Activated CD4-positive, alpha-beta T cell treated with anti-CD3 and anti-CD28 coated beads, Interleukin-2, Interleukin-4, amounts not matched to agents 100 ng/mL and 50 ng/mL, durations not matched to agents 16 hours and 8 hours (primary cell): ENCODE measurements around the gene SUPT5H.

ENCODE experiments used
- DNase-seq: peaks from one replicate; pipeline ENCODE4 v3.0.0-alpha.2; 2020; ENCODE audit warnings: low spot score

The SUPT5H gene

GRCh38 chr19:39445196-39446111 is at the start of gene SUPT5H:
Gene SUPT5H (plus strand): TSS chr19:39445582. CDS start chr19:39445891, 309 bp downstream.
- peak; percentile 99 for DNase-seq

DNA sequence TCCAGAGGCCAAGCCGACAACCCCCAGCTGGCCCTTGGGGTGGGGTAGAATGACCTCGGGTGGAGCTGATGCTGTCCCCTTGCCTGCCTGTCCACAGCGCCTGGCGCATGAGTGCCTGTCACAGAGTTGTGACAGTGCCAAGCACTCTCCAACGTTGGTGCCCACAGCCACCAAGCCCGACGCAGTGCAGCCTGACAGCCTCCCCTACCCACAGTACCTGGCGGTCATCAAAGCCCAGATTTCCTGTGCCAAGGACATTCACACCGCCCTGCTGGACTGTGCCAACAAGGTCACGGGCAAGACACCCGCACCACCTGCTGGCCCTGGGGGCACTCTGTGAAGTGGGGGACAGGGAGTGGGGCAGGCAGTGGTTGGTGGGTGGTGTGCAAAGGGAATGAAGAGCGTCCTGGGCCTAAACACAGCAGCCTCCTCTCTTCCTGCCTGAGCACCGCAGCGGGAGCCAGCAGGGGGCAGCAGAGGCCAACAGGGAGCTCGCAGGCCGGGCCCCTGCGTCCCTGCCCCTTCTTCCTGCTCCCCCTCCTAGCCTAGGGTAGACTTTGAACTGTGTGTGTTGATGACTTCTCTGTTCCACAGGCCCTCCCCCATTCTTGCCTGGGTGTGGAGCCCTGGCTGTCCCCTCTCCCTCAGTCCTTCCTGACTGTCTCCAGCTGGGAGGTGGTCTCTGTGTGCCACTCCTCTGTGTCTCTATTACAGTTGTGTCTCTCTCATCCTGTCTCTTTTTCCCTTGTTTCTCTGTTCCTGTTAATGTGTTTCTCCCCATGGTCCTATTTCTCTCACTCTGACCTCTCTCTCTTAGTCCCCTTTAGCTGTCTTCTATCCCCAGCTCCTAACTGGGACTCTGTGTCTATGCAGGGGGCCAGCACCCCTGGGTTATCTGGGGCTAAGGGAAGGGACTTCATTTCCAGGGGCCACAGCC is 47.8 kb upstream of the SUPT5H start:
- peak; percentile 92 for DNase-seq

DNA sequence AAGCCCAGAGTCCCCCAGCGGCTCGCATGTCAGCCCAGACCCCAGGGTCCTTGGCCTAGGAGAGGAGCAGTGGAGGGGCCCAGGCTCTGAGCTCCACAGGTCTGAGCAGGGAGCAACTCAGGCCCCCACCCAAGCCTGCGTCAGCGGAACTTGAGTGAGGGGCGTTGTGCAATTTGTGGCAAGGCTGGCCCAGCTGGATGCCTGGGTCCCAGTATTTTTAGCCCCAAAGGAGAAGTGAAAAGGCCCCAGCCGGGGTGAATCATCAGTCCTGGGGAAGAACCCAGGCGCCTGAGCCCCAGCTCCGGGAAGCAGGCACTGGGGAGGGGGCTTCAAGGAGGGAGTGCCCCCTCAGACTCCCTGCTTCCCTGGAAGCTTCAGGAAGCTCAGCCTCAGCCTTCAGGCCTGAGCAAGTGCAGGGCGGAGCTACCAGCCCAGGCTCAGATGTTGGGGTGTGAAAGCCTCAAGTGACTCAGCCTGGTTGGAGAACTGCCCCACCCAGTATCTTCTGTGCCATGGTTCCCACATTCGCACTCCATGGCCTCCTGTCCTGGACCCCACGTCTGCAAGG is 47.0 kb upstream of the SUPT5H start:
- peak; percentile 74 for DNase-seq

- no peak for DNase-seq
These were observed 45.7 kb upstream of the SUPT5H start for GRCh38 chr19:39399668-39400050.

DNA sequence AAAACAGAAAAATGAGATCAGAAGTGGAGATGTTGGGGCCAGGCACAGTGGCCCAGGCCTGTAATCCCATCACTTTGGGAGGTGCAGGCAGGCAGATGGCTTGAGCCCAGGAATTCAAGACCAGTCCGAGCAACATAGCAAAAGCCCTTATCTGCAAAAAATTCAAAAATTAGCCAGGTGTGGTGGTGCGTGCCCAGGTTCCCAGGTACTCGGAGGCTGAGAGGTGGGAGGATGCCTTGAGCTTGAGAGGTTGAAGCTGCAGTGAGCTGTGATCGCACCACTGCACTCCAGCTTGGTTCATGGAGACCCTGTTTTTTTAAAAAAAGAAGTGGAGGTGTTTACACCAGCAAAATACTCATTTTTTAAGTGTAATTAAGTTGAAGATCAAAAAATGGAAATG is 45.3 kb upstream of the SUPT5H start:
- DNase-seq: no peak

DNA sequence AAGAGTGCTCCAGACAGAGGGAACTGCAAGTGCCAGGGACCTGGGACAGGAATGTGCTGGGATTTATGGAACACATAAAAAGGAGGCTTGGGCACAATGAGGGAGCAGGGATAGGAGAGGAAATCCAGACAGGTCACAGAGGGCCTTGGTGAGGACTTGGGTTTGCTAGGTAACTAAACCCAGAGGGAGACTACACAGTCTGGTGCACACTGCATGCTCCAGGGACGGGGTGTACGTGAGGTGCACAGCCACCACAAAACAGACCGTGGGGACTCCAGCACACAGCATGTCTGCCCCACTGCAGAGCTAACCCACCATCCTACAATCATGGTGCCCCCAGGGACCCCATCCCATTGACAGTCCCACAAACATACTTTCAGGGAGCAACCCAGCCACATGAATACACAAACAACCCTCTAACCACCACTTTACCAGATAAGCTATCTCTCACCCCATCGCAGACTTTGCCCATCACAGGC is 44.3 kb upstream of the SUPT5H start:
- DNase-seq: no peak

DNA sequence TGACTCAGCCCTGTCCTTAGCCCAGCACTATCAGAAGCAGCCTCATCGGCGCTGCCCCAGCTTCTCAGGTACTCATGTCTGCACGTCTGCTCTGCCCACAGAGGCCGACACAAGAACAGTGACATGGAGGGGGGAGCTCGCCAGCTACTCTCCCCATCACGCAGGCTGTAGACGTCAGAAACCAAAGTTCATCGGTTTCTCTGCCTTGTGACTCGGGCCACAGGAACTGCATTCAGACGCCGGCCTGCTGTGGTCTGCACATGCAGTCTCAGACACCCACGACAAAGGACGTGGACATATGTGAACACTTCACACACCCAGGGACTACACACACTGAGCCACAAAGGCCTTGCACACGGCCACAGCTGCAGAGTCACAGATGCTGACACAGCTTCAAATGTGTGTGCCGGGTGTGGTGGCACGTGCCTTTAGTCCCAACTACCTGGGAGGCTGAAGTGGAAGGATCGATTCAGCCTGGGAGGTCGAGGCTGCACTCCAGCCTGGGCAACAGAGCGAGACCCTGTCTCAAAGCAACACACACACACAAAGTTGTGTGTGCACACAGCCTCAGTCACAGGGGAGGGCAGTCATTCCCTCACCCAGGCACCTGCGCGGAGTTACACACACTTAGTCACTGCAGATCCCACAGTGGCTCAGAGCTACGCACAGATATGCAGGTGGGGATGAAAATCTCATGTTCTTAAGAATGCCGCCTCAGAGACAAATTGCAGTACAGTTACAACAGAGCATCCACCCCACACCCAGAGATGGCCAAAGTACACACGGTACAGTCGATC is 43.6 kb upstream of the SUPT5H start:
- peak; percentile 90 for DNase-seq

GRCh38 chr19:39402346-39403300 is 42.8 kb upstream of the SUPT5H start:
- peak; percentile 86 for DNase-seq

- peak; percentile 94 for DNase-seq
These were observed 41.8 kb upstream of the SUPT5H start for GRCh38 chr19:39403331-39404312.

DNA sequence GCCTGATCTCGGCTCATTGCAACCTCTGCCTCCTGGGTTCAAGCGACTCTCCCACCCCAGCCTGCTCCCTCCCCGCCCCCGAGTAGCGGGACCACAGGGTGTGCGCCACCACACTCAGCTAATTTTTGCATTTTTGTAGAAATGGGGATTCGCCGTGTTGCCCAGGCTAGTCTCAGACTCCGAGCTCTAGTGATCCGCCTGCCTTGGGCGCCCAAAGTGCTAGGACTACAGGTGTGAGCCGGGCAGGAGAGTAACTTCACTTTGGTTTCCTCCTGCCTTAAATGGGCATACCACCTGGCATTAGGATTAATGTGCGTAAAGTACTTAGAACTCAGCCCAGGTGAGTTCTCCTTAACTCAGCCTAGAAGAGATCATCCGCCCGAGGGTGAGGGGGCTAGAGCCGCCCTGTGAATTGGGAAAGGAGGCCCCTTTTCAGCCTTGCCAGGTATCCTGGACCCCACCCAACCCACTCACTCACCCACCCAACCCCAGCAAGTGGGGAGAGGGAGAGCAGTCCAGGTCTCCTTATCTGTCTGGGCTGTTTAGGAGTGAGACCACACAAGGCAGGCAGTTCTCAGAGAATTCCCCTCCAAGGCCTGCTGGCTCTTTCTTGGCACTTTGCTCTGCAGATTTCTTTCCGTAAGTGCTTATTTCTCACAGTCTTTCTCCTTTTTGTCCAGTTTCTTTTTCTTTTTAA is 40.0 kb upstream of the SUPT5H start:
- no peak for DNase-seq

DNA sequence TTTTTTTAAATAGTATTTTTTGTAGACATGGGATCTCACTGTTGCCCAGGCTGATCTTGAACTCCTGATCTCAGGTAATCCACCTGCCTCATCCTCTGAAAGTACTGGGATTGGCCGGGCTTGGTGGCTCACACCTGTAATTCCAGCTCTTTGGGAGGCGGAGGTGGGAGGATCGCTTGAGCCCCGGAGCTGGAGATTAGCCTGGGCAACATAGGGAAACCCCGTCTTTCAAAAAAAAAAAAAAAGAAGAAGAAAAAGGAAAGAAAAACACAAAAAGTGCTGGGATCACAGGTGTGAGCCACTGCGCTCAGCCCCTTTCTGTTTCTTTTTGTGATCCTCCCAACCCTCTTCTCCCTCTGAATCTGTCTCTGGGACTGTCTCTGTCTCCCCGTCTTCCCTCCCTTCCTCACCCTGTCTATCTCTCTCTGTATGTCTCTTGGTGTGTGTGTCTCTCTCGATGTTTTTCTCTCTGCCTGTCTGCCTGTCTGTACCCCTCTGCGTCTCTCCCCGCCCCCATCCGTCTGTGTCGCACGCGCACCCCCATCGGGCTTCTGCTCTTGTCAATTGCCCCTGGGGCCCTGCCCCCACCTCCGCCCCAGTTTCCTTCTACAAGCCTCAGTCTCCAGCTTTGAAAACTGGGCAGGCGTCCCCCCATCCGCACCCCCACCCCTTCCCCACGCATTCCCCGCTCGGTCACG is 39.3 kb upstream of the SUPT5H start:
- DNase-seq: peak; percentile 83

DNA sequence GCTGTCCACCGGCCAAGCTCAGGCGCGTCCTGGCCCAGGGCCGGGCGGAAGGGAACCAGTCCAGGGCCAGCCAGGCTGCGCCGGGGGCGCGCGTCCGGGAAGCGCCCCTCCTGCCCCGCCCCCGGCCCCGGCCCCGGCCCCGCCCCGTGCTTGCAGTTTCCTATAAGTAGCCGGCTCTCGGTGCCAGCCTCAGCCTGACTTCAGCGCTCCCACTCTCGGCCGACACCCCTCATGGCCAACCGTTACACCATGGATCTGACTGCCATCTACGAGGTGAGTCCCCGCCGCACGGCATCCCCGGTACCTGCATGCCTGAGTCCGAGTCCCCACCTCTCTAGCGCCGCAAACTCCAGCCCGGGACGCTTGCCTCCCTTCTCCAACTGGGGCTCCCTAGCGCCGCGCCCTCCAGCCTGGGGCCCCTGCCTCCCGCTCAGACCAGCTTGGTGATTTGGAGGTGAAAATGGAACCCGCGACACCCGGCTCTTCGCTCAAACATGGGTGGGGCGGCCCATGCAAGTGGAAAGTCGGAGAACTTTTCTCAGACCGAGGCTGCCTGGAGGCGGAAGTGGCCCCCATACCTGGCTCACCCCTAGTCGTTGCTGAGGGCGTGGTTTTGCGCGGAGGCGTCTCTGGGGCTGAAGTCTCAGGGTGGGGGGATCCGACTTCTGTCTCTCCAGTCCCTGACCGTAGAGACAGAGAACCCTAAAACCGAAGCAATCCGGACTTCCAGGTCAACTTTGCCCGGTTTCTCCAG is 38.5 kb upstream of the SUPT5H start, which contains the start of gene ZFP36:
Gene ZFP36 (plus strand): TSS at position 192 of the 754 bp plus-strand sequence. CDS start 58 bp downstream, at position 250.
- peak; percentile 92 for DNase-seq

GRCh38 chr19:39407410-39407659 is 38.0 kb upstream of the SUPT5H start:
- DNase-seq: no peak

DNA sequence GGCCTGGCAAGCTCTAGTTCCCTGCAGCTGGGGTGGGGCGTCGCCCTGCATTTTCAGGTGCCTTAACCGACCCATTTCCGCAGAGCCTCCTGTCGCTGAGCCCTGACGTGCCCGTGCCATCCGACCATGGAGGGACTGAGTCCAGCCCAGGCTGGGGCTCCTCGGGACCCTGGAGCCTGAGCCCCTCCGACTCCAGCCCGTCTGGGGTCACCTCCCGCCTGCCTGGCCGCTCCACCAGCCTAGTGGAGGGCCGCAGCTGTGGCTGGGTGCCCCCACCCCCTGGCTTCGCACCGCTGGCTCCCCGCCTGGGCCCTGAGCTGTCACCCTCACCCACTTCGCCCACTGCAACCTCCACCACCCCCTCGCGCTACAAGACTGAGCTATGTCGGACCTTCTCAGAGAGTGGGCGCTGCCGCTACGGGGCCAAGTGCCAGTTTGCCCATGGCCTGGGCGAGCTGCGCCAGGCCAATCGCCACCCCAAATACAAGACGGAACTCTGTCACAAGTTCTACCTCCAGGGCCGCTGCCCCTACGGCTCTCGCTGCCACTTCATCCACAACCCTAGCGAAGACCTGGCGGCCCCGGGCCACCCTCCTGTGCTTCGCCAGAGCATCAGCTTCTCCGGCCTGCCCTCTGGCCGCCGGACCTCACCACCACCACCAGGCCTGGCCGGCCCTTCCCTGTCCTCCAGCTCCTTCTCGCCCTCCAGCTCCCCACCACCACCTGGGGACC is 37.6 kb upstream of the SUPT5H start:
- DNase-seq: peak; percentile 70

GRCh38 chr19:39408392-39409207 is 36.8 kb upstream of the SUPT5H start:
- DNase-seq: no peak
